ENCODE measurements around the gene MAP1LC3C.

Gene MAP1LC3C

DNA sequence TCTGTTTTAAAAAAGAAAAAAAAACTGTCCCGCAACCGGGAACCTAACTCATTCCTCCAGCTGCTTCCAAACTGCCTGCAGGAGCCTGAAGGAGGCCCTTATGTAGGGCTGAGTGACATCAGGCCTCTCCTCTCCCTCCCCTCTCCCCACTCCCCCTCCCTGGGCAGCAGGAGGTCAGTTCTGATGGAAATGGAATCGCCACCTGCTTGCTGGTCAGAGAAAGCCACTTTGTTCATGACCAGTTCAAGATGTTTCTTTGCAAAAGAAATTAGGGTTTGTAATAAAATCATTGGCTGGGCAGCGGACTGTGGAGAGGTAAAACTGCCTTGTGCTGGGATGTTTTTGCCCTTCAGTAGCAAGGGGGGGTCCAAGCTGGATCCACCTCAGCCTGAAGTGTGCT is at the start of gene MAP1LC3C:
Gene MAP1LC3C (minus strand): TSS at position 73 of the 400 bp plus-strand sequence. CDS start 90 bp downstream, outside the sequence.
- no peak for DNase-seq

GRCh38 chr1:242043165-242043564 is 44.3 kb upstream of the MAP1LC3C start:
- DNase-seq = no peak

DNA sequence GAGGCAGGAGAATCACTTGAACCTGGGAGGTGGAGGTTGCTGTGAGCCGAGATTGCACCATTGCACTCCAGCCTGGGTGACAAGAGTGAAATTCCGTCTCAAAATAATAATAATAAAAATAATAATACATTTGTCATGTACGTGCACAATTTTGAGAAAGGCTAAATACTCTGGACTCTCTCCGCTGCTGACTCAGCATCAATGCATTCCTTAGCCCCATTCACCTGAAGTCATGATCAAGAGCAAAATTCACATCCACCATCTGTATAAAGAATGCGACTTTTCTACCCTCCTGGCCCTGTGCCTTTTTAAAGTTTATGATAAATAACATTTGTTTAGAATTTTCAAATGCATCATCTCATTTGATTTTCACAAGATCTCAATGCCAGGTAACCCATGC is 35.5 kb upstream of the MAP1LC3C start:
- DNase-seq = no peak

DNA sequence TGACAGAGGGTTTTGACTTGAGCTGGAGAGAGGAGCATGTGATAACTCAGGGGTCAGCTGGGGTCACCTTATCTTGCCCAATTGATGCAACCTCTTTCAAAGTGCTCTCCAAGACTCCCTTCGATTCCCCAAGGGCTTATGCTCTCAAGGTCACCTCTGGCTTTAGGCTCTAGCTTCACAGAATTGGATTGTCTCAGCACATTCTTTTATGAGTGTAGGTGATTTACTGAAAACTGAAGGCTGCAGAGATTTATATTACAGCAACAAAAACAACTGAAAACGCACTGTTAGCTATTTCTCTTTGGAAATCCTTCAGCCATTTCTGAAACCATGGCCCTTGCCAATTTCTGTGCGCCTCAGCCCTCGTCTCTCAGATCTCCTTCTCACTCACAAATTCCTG is 34.5 kb upstream of the MAP1LC3C start:
- no peak for DNase-seq

- DNase-seq = no peak
Observed at GRCh38 chr1:242030071-242030470, 31.2 kb upstream of the MAP1LC3C start.

DNA sequence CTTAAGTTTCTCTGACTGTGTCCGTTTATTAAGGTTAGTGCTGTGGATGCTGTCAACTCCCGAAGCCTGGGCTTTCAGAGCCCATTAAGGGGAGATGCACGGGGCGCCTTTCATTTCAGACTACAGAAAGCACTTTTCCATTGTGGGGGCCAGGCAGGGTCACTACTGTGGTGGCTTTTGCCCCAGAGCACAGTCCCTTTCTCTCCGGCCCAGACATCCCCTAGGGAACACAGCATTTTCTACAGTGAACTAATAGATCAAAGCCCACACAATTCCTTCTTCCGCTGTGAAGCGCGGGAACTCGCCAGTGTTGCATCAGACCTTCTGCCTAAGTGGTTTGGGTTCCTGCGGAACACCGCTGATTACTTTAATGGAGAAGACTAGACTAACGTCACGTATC is 26.8 kb upstream of the MAP1LC3C start:
- no peak for DNase-seq

- peak; percentile 3 for DNase-seq
Observed at GRCh38 chr1:242023805-242024204, 24.9 kb upstream of the MAP1LC3C start.

- DNase-seq = no peak
Observed at GRCh38 chr1:242019018-242019417, 20.1 kb upstream of the MAP1LC3C start.

GRCh38 chr1:242017580-242018233 is 18.8 kb upstream of the MAP1LC3C start:
- DNase-seq = peak; percentile 34

GRCh38 chr1:242016479-242016878 is 17.6 kb upstream of the MAP1LC3C start:
- no peak for DNase-seq

GRCh38 chr1:242011894-242012660 is 13.2 kb upstream of the MAP1LC3C start:
- DNase-seq = peak; percentile 52

DNA sequence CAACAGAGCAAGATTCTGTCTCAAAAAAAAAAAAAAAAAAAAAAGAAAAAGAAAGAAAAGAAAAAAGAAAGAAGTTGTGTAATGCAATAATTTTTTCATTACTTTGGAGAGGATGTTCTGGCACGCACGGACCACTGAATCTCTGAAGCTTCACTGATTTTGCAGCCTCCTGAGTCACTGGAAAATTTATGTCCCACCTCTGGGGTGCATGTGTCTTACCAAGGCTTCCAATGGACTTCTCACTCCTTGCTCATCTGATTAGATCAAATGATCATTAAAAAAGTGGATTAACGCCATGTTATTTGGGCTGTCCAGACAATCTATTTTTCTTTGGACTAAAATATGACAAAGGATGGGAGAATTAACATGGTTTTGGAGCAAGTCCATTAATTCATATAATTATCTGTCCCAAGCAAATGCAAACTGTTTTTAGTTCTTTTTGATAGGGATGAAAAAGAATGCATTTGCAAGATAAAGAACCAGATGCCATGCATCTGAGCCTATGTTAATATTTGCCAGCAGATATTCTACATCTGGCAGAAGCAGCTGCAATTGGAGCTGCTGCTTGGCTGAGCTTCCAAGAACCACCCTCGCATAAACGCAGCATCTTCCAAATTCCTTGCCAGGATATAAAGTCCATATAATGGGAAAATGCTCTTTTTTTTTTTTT is 10.1 kb upstream of the MAP1LC3C start:
- DNase-seq = no peak

- no peak for DNase-seq
Observed at GRCh38 chr1:242006976-242007375, 8.1 kb upstream of the MAP1LC3C start.

DNA sequence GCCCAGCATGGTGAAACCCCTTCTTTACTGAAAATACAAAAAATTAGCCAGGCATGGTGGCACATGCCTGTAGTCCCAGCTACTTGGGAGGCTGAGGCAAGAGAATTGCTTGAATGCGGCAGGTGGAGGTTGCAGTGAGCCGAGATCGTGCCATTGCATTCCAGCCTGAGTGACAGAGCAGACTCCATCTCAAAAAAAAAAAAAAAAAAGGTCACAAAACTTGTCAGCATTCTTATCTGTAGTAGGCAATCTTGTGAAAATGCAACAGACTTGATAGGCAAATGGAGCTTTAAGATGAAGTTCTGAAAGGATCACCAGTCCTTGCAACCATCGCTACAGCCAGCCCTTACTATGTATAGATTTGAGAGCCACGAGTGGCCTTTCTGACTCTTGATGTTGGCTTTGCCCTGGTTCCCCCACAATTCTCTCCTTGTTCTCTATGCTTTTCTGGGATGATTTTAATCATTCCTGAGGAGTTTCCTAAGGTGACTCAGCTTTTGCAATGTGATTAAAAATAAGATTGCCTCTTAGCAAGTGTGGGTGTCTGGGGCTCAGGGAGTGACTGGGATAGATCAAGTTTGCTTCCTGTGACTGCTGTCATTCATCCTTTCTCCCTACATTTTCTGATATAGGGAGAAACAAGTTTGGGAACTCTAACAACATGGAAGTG is 7.1 kb upstream of the MAP1LC3C start:
- no peak for DNase-seq

DNA sequence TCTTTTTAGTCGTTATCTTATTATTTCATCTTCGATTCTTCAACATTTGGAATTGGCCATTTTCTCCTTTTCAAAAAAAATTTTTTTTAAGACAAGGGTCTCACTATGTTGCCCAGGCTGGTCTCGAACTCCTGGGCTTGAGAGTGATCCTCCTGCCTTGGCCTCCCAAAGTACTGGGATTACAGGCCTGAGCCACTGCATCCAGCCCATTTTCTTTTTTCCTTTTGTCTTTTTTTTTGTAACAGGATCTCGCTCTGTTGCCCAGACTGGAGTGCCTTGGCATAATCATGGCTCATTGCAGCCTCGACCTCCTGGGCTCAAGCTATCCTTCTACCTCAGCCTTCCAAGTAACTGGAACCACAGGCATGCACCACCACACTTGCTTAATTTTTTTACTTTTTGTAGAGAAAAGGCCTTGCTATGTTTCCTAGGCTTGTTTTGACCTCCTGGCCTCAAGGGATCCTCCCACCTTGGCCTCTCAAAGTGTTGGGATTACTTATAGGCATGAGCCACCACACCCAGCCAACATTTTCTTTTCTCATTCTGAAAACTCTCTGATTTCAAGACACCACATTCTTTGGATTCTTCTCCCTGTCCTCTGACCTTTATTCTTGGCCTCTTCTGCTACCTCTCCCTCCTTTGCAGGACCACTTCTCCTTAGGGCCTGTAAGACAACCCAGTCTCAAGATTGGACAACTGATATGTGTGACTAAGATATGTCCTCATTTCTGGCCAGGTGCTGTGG is 6.0 kb upstream of the MAP1LC3C start:
- DNase-seq = no peak

DNA sequence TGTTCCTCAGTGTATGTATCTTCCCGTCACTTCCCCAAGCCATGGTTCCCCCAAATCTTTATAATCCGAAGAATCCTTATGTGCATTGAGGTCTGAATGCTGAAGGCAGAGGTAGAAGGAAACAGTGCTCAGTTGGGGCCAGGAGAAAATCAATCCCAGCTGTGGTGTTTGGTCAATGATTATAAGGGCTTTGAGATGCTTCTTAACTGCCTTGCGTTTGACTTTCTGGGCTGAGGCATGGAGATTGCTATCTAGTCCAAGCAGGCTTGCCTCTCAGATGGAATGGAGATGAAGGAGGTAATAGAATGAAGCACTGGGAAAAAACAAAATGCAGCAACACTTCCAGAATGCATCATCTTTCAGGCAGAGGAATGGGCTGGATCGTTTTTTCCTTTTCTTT is 3.6 kb upstream of the MAP1LC3C start:
- DNase-seq = no peak

DNA sequence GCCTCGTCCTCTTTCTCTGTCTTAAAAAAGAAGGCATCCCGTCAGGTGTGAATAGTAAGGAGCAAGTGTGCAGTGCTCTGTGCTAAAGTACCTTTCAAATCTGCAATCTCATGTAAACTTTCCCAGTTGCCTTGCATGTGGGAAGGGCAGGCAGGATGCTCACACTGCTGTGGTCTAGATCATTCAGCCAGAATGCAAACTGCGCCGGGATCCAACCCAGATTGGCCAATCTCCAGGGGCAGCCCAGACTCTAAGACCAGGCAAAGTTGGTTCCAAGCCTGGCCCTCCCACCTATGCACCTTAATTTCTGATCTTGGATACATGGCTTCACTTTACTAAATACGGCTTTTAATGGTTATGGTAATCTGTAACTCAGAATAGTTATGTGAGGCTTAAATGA is 3.2 kb upstream of the MAP1LC3C start:
- DNase-seq = no peak

DNA sequence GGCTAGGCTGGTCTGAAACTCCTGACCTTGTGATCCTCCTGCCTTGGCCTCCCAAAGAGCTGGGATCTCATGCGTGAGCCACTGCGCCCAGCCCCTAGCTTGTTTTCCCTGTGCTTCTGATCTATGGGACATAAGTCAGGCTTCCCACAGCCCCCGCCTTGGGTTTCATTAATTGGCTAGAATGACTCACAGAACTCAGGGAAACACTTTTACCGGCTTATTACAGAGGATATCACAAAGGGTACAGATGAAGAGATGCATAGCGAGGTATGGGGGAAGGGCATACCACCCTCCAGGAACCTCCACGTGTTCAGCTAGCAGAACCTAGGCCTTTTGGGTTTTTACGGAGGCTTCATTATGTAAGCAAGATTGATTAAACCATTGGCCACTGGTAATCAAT is 1.5 kb upstream of the MAP1LC3C start:
- DNase-seq = no peak

DNA sequence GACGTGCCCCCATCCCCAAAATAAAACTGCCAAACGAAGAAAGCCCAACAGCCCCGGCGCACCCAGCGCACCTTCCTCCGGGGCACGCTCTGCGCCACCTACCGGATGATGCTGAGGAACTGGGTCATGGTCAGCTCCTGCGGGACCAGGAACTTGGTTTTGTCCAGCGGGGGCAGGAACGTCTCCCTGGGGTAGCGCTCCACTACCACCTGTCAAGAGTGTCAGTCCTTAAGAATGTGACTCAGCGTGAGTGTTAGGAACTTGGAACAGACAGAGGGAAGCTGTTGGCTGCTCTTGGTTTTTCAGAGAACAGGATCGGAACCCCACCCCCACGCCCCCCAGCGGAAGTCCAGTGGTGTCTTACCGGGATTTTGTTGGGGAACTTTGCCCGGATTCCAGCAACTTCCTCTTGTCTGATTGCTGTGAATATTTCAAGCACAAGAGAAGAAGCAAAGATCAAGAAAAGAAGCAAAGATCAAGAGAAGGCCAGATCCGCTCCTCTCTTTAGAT is 431 bp downstream of the MAP1LC3C start:
- DNase-seq = peak; percentile 63

DNA sequence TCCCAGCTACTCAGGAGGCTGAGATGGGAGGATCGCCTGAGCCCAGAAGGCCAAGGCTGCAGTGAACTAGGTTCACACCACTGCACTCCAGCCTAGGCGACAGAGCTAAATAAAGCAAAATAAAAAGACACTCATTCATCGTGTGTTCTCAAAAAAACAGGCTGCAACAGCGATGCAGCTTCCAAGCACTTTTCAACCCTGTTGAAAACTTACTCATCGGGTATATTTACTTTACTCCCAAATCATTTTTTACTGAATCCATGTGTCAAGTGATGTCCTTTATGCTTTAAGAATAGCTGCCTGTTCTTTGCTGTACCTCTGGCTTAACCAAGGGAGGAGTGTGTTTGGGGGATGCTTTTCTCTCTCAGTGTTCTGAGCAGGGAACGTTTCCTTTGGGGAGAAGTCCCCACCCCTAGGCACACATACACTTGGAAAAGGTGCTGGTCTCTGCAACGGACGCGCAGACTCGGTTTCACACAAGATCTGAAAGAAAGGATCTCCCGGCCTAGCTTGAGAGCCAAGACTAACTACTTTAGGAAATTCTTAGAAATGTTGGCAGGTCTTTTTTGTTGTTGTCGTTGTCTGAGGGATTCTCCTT is 1.4 kb downstream of the MAP1LC3C start:
- DNase-seq = no peak

- DNase-seq = no peak
Observed at GRCh38 chr1:241994171-241994570, 4.7 kb downstream of the MAP1LC3C start.

DNA sequence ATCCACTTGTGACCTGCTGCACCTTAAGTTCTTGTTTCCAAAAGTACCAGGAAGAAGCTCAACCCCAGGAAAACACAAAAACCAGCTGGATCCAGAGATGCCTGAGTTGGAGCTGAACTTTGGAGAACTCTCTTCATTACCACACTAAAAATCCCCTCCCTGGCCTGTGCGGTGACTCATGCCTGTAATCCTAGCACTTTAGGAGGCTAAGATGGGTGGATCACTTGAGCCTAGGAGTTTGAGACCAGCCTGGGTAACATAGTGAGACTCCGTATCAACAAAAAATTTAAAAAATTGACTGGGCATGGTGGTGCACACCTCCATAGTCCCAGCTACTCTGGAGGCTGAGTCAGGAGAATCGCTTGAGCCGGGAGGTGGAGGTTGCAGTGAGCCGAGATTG is 6.2 kb downstream of the MAP1LC3C start:
- peak; percentile 73 for DNase-seq
